AG04450 (cell line): ENCODE measurements around the gene TCERG1L. TPM values are rescaled to one million over a fixed set of nuclear protein-coding genes. Genes with fewer than 3 reads are reported as not detected.

Source experiments
- CTCF ChIA-PET: fragments of 300-600, 350-600 bp; formaldehyde crosslinking; extraction: SDS; loops from one replicate; lab custom pipeline; 2022; ENCODE audit warnings: antibody characterized with exemption, inconsistent platforms; lab: Charles Lee
- POLR2A ChIA-PET: fragments of 350-600 bp; formaldehyde crosslinking; extraction: SDS; loops from one replicate; lab custom pipeline; 2021; ENCODE audit warnings: antibody characterized with exemption, inconsistent platforms; lab: Yijun Ruan, JAX
- DNase-seq: peaks from one replicate; pipeline ENCODE4 v3.0.0-alpha.2; 2011; ENCODE audit warnings: low read depth, low spot score
- H3K27ac ChIP-seq: one replicate; pipeline ENCODE4 v1.5.1; 2012; ENCODE audit warnings: low read depth, low read length, control low read depth
- H3K27me3 ChIP-seq: one replicate; pipeline ENCODE4 v1.6.0; 2012; ENCODE audit warnings: low read length; ENCODE audit not compliant: control insufficient read depth, insufficient read depth
- H3K4me3 ChIP-seq: 2 replicates; pipeline ENCODE4 v1.5.1; 2011; ENCODE audit warnings: mild to moderate bottlenecking, low read depth, low read length, control low read depth
- H3K9me3 ChIP-seq: 2 replicates; pipeline ENCODE4 v1.5.1; 2012; ENCODE audit warnings: low read length; ENCODE audit not compliant: control insufficient read depth, insufficient read depth
- polyA plus RNA-seq: library from polyadenylated mRNA; depleted of rRNA; stranded (reverse); fragments of >200 nt; gene quantifications from 2 replicates; pipeline ENCODE4 v1.2.3, GENCODE V29; 2011
- TF ChIP-seq, protein P1 (sequence below): IDR thresholded peaks from 2 replicates; pipeline ENCODE4 v1.5.1; 2011; ENCODE audit warnings: low read depth, low read length, control low read depth, inconsistent platforms

The TCERG1L gene
- polyA plus RNA-seq, 1 experiment: not detected

DNA sequence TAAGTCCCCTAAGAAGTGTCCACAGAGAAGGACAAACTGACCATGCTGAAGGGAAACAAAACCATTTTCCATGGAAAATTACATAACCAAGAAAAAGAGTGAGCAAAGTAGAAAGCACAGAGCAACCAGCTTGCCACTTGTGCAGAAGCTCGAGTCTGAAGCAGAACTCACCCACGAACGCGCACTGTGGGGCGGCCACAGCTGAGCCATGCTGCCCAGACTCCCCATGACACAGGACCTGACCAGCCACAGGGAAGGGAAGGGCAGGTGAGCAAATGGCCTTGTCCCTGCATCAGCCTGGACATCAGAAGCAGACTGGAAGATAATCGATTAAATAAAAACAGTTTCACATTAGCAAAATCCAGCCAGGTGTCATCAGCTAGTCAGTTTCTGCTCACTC lies 95.7 kb downstream of the TCERG1L start:
- TF ChIP-seq, protein P1, sequence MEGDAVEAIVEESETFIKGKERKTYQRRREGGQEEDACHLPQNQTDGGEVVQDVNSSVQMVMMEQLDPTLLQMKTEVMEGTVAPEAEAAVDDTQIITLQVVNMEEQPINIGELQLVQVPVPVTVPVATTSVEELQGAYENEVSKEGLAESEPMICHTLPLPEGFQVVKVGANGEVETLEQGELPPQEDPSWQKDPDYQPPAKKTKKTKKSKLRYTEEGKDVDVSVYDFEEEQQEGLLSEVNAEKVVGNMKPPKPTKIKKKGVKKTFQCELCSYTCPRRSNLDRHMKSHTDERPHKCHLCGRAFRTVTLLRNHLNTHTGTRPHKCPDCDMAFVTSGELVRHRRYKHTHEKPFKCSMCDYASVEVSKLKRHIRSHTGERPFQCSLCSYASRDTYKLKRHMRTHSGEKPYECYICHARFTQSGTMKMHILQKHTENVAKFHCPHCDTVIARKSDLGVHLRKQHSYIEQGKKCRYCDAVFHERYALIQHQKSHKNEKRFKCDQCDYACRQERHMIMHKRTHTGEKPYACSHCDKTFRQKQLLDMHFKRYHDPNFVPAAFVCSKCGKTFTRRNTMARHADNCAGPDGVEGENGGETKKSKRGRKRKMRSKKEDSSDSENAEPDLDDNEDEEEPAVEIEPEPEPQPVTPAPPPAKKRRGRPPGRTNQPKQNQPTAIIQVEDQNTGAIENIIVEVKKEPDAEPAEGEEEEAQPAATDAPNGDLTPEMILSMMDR: no peak
- DNase-seq: no peak

DNA sequence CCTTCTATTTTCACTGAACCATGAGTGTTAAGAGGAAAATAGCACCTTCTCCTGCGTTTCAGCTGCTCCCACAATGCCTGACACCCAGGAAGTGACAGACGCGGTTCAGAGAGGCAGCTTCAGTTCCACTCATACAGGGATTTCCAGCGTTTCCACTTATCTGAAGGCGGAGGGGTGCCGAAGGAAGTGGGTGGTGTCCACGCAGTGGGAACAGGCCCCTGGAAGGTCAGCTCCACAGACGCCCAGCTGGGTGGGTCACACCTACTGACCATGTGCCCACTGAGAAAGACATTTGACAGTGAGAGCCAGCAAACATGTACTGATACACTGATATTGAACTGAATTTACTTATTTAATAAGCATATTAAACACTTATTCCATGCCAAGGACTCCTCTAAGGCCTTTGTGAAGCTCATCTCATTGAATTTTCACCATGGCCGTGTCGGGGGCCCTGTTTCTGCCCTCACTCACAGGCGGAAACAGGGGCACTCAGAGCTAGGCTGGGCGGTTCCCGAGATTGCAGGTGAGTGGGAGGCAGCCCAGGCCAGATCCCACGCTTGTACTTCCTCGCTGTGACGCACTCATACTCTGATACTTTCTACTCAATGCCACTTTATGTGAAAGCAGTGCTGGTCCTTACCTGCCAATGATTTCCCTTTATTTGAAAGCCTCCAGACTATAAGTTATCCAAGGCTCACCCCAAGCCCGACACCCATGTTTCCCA lies 96.8 kb downstream of the TCERG1L start:
- Histone ChIP-seq H3K27me3 (no peaks in the 10 kb centered on the region), H3K9me3 (peaks cover 87% of the 10 kb centered on the region), H3K4me3 (no peak overlapping the region), H3K27ac (no peak overlapping the region)
- CTCF ChIA-PET: no interaction called here
- no peak for DNase-seq
- POLR2A ChIA-PET: no interaction called here
- TF ChIP-seq, protein P1: no peak

More for the DNA sequence above, 95.7 kb downstream of the TCERG1L start:
- POLR2A ChIA-PET: no interaction called here
- Histone ChIP-seq H3K27ac (no peak overlapping the region), H3K9me3 (peaks cover 92% of the 10 kb centered on the region), H3K4me3 (no peak overlapping the region), H3K27me3 (no peaks in the 10 kb centered on the region)
- CTCF ChIA-PET: no interaction called here

GRCh38 chr10:131213741-131214505 lies 97.6 kb downstream of the TCERG1L start:
- Histone ChIP-seq H3K27ac (no peak overlapping the region), H3K9me3 (peaks cover 81% of the 10 kb centered on the region), H3K27me3 (no peaks in the 10 kb centered on the region), H3K4me3 (no peak overlapping the region)
- POLR2A ChIA-PET: no interaction called here
- CTCF ChIA-PET: no interaction called here
- TF ChIP-seq, protein P1: no peak
- no peak for DNase-seq

DNA sequence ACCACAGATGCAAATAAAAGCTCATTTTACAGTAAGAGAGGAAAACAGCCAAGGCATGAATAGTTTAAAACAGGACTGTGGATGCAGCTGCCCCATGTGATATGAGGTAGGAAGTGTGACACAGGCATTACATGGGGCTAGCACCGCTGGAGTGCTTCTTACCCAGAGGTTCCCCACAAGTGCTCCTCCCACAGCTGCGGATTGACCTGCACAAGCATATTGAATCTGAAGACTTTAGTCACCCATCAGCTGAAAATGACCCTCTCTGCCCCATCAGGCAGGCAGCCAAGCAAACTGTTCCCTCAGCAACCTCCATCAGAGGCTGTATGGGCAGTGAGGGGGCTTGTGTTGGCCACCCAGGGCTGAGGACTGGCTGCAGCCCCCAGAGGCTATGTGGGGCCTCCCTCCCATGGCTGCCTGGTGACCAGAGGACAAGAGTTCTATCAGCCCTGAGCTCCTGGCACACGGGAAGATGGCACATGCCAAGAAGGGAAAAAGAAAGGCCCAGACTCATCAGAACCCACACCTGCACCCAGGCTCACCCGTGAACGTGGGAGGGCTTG lies 98.7 kb downstream of the TCERG1L start:
- no peaks in the 10 kb centered on the region for H3K27me3 ChIP-seq
- ChIA-PET CTCF (interaction anchor here (0.6 kb wide), 1 partner anchor 419 kb away, joined by 3 read pairs; no protein-coding TSS in a partner anchor), POLR2A (no interaction called here)
- TF ChIP-seq, protein P1: no peak
- H3K27ac ChIP-seq: no peak overlapping the region
- no peak overlapping the region for H3K4me3 ChIP-seq
- peaks cover 81% of the 10 kb centered on the region for H3K9me3 ChIP-seq
- no peak for DNase-seq
